ENCODE measurements around the gene FRRS1. TPM values are rescaled to one million over a fixed set of nuclear protein-coding genes. Genes with fewer than 3 reads are reported as not detected.
"Not testable (repeated sequence)": the region's sequence is repeated elsewhere in the genome, so short reads cannot be mapped to it uniquely, and the experiment has no call there.

The FRRS1 gene
- total RNA-seq, 6 experiments from 2014 or later, result 19.6 to 44.0 (median 31.4) TPM

- Histone ChIP-seq H3K4me1 (peaks cover 0 to 56% (median 13%) of the 10 kb centered on the region in 4 donors), H3K36me3 (no peaks in the 10 kb centered on the region), H3K27ac (peak overlapping the region; percentile 79 to 94 (median 93)), H3K4me3 (peak overlapping the region in 2 of 3 donors; percentile 16 to 17), H3K9me3 (no peaks in the 10 kb centered on the region), H3K27me3 (no peaks in the 10 kb centered on the region)
- TF ChIP-seq CTCF (IDR thresholded peaks at IDR 0.05) (no peak), POLR2A (IDR thresholded peaks at IDR 0.05) (no peak)
- DNase-seq (no peak), ATAC-seq (peak; percentile 82 to 93 (median 85))
- 15% methylated on average over 4 of the region's 4 CpGs for WGBS (ENCODE audit: insufficient coverage, low coverage, low lambda C conversion rate, missing lambda C conversion rate)
- intact Hi-C loops (cut with DNase I), result no loop called here
These were observed 6.8 kb downstream of the FRRS1 start for GRCh38 chr1:99759518-99760160.

- intact Hi-C loops (cut with DNase I); H3K36me3 ChIP-seq; H3K27me3 ChIP-seq; DNase-seq; H3K9me3 ChIP-seq: not testable (repeated sequence)
- Histone ChIP-seq H3K4me1 (peaks cover 0 to 59% (median 13%) of the 10 kb centered on the region in 4 donors), H3K4me3 (peak overlapping the region in 2 of 3 donors; percentile 16 to 17), H3K27ac (peak overlapping the region; percentile 79 to 94 (median 93))
- WGBS (ENCODE audit: insufficient coverage, low coverage, low lambda C conversion rate, missing lambda C conversion rate), result 45% methylated on average over 7 of the region's 8 CpGs
- ATAC-seq, result peak; percentile 44 to 64 (median 52)
These were observed 7.5 kb downstream of the FRRS1 start for GRCh38 chr1:99758686-99759517.

- Histone ChIP-seq H3K4me1 (peaks cover 0 to 59% (median 13%) of the 10 kb centered on the region in 4 donors), H3K27ac (peak overlapping the region; percentile 79 to 94 (median 93)), H3K27me3 (no peaks in the 10 kb centered on the region), H3K9me3 (no peaks in the 10 kb centered on the region), H3K36me3 (no peaks in the 10 kb centered on the region), H3K4me3 (no peak overlapping the region)
- DNase-seq (no peak), ATAC-seq (peak in 2 of 4 donors; percentile 3 to 12)
- intact Hi-C loops (cut with DNase I), result no loop called here
- TF ChIP-seq CTCF (IDR thresholded peaks at IDR 0.05) (no peak), POLR2A (IDR thresholded peaks at IDR 0.05) (no peak)
- 0% methylated on average over 1 of the region's 1 CpG for WGBS (ENCODE audit: insufficient coverage, low coverage, low lambda C conversion rate, missing lambda C conversion rate)
These were observed 8.3 kb downstream of the FRRS1 start for GRCh38 chr1:99758073-99758511.

GRCh38 chr1:99756598-99756997, 9.8 kb downstream of the FRRS1 start:
- peak overlapping the region in 2 of 3 donors; percentile 5 to 28 for H3K27ac ChIP-seq
- H3K36me3 ChIP-seq, result no peaks in the 10 kb centered on the region
- intact Hi-C loops (cut with DNase I), result no loop called here
- ATAC-seq, result peak in 1 of 4 donors; percentile 28
- WGBS (ENCODE audit: insufficient coverage, low coverage, low lambda C conversion rate, missing lambda C conversion rate), result 24% methylated on average over 3 of the region's 3 CpGs
- H3K27me3 ChIP-seq, result no peaks in the 10 kb centered on the region
- no peak overlapping the region for H3K4me3 ChIP-seq
- no peak for DNase-seq
- H3K9me3 ChIP-seq, result no peaks in the 10 kb centered on the region
- H3K4me1 ChIP-seq, result peaks cover 0 to 71% (median 15%) of the 10 kb centered on the region in 4 donors
- TF ChIP-seq CTCF (IDR thresholded peaks at IDR 0.05), result no peak

GRCh38 chr1:99755664-99756063, 10.8 kb downstream of the FRRS1 start:
- intact Hi-C loops (cut with DNase I), result no loop called here

More at GRCh38 chr1:99755664-99756063, 10.8 kb downstream of the FRRS1 start:
- Histone ChIP-seq H3K27ac (peak overlapping the region in 2 of 3 donors; percentile 1 to 5), H3K4me1 (peaks cover 0 to 72% (median 17%) of the 10 kb centered on the region in 4 donors), H3K9me3 (no peaks in the 10 kb centered on the region), H3K27me3 (no peaks in the 10 kb centered on the region), H3K4me3 (no peak overlapping the region), H3K36me3 (no peaks in the 10 kb centered on the region)
- WGBS (ENCODE audit: insufficient coverage, low coverage, low lambda C conversion rate, missing lambda C conversion rate), result 55% methylated on average over 2 of the region's 2 CpGs
- no peak for TF ChIP-seq POLR2A (IDR thresholded peaks at IDR 0.05)
- TF ChIP-seq CTCF (IDR thresholded peaks at IDR 0.05), result no peak
- DNase-seq, result no peak
- no peak for ATAC-seq

Data from right lobe of liver (tissue), 6 donors.